PC-3 (cell line): ENCODE data around the gene NEIL1.

Experiments used
- EZH2 ChIP-seq: fragments of 300-600 bp; sonication (generic); IDR thresholded peaks from one replicate; pipeline ENCODE4 v1.6.1; 2017; ENCODE audit warnings: antibody characterized with exemption, mild to moderate bottlenecking, low read length; ENCODE audit not compliant: unreplicated experiment
- TF ChIP-seq, protein P1 (sequence below): fragments of 300-600 bp; sonication (generic); conservative IDR thresholded peaks from 2 replicates; pipeline ENCODE4 v1.5.1; 2017; ENCODE audit warnings: antibody characterized with exemption, low read depth, mild to moderate bottlenecking, low read length

DNA sequence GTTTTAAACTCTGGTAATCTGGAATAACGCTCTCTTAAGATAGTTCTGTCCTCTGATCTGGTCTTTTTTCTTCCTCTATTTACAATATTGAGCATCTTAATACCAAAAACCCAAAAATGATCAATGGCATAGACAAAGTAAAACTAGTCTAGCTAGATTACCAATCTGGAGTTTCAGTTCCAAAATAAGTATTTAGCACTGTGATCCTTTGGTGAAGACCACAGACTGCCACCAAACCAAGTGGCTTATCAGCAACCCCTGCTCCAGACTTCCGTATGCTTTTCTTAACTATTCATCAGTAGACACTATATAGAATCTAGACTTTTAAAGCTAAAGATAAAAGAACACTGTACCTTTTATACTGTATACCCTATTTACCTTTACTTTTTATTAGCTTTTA, 57.1 kb downstream of the NEIL1 start:
- TF ChIP-seq, protein P1, sequence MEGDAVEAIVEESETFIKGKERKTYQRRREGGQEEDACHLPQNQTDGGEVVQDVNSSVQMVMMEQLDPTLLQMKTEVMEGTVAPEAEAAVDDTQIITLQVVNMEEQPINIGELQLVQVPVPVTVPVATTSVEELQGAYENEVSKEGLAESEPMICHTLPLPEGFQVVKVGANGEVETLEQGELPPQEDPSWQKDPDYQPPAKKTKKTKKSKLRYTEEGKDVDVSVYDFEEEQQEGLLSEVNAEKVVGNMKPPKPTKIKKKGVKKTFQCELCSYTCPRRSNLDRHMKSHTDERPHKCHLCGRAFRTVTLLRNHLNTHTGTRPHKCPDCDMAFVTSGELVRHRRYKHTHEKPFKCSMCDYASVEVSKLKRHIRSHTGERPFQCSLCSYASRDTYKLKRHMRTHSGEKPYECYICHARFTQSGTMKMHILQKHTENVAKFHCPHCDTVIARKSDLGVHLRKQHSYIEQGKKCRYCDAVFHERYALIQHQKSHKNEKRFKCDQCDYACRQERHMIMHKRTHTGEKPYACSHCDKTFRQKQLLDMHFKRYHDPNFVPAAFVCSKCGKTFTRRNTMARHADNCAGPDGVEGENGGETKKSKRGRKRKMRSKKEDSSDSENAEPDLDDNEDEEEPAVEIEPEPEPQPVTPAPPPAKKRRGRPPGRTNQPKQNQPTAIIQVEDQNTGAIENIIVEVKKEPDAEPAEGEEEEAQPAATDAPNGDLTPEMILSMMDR = no peak
- TF ChIP-seq EZH2 = no peak
